HG02678 (cell line): ENCODE measurements around the gene RPAP2.
"Not testable (repeated sequence)": the region's sequence is repeated elsewhere in the genome, so short reads cannot be mapped to it uniquely, and the experiment has no call there.

Experiments used
- ATAC-seq: cut with Tn5 transposase; IDR thresholded peaks from one replicate; pipeline ENCODE4 v1.9.1; 2021; ENCODE audit warnings: mild to moderate bottlenecking, moderate library complexity; ENCODE audit not compliant: unreplicated experiment

RPAP2 gene

GRCh38 chr1:92323473-92324453, 24.9 kb downstream of the RPAP2 start:
- ATAC-seq, result no peak

- no peak for ATAC-seq
Observed at GRCh38 chr1:92324784-92325183, 25.9 kb downstream of the RPAP2 start.

- ATAC-seq, result no peak
Observed at GRCh38 chr1:92326681-92327080, 27.8 kb downstream of the RPAP2 start.

- no peak for ATAC-seq
Observed at GRCh38 chr1:92327794-92328193, 28.9 kb downstream of the RPAP2 start.

- no peak for ATAC-seq
Observed at GRCh38 chr1:92329347-92330129, 30.7 kb downstream of the RPAP2 start.

- ATAC-seq, result no peak
Observed at GRCh38 chr1:92333668-92334067, 34.8 kb downstream of the RPAP2 start.

GRCh38 chr1:92340154-92340553, 41.3 kb downstream of the RPAP2 start:
- no peak for ATAC-seq

- no peak for ATAC-seq
Observed at GRCh38 chr1:92342401-92342800, 43.5 kb downstream of the RPAP2 start.

DNA sequence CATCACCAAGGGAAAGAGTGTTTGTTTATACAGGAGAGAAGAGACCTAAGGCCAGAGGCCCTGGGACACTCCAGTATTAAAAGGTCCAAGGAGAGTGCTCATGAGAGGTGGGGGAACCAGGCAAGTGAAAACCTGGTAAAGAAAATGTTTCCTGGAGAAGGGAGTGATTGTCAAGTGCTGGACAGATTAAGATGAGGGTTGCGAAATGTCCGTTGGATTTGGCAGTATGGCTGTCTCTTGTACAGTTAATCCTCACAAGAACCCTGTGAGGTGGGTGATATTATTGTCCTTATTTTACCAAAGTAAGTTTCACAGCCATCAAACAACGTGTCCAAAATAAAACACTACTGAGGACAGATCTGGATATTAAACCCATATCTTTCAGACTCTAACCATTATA, 44.2 kb downstream of the RPAP2 start:
- no peak for ATAC-seq

DNA sequence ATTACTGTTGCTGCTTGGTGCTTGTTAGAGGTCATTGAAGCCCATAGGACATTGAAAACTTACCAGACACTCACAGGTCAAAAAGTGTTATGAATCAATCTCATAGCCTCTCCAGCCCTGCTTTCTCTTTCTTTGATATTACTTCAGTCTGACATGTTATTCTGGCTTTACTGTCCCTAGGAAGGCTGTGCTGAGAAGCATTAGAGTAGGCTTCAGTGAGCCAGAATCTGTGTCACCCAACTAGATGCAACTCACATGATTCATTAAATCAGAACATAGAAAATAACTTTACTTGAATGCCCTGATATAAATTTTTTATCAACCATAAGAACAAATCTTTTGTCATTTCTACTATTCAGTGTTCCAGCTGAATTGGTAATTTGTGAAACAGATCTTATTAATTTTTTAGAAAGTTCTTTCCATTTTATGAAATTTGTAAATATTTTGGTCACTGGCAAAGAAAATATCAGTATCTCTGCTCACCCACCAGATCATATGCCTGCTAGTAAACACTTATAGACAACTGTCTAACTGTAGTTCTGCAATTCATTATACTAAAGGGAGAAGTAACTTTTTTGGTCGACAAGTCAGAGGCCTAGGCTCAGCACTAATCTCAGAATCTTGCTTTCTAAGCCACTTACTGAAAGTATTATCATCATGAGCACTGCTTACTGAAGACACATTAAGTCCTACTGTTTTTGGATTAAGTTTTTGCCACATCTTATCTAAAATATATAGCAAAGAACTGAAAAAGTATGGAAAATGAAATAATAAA, 48.2 kb downstream of the RPAP2 start:
- ATAC-seq, result no peak

GRCh38 chr1:92352856-92353255, 54.0 kb downstream of the RPAP2 start:
- ATAC-seq, result no peak

DNA sequence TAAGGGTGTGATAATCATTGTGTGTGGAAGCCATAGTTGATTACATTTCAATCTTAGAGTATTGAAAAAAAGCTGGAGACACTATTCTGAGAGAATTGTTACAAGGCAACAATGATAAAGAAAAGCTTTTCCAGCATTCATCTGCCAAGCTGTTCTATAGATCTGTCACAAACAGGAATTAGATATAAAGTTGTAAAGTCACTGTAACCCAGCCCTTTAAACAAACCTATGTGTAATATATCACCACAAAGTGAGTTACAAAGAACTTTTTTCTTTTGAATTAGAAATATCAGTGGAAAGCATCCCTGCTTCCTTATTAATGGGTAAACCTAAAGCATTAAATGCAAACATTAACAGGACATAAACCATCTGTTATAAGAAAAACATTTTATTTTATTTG, 55.4 kb downstream of the RPAP2 start:
- ATAC-seq, result no peak

- ATAC-seq, result no peak
Observed at GRCh38 chr1:92356956-92357355, 58.1 kb downstream of the RPAP2 start.

DNA sequence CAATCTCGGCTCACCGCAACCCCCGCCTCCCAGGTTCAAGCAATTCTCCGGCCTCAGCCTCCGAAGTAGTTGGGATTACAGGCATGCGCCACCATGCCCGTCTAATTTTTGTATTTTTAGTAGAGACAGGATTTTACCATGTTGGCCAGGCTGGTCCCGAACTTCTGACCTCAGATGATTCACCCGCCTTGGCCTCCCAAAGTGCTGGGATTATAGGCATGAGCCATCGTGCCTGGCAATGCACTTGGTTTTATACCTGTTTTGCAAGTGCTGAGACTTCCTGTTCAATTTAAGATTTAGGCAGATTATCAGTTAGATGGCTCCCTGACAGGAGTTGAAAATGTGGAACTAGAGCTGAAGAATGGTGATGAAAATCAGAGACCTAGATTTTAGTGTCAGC, 60.5 kb downstream of the RPAP2 start:
- not testable (repeated sequence) for ATAC-seq

GRCh38 chr1:92359986-92360385, 61.1 kb downstream of the RPAP2 start:
- no peak for ATAC-seq

- no peak for ATAC-seq
Observed at GRCh38 chr1:92362970-92363369, 64.1 kb downstream of the RPAP2 start.

DNA sequence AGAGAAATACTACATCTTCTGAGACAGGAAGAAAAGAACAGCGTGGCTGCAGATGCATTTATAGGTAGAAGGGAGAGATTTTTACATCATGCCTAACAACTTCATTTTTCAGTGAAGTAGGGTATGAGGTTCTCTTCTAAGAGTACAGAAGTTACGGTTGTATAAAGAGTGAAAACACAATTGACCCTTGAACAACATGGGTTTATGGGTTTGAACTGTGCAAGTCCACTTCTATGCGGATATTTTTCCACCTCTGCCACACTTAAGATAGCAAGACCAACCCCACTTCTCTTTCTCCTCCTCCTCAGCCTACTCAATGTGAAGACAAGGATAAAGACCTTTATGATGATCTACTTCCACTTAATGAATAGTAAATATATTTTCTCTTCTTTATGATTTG, 64.5 kb downstream of the RPAP2 start:
- no peak for ATAC-seq

- no peak for ATAC-seq
Observed at GRCh38 chr1:92365378-92366039, 66.7 kb downstream of the RPAP2 start.

DNA sequence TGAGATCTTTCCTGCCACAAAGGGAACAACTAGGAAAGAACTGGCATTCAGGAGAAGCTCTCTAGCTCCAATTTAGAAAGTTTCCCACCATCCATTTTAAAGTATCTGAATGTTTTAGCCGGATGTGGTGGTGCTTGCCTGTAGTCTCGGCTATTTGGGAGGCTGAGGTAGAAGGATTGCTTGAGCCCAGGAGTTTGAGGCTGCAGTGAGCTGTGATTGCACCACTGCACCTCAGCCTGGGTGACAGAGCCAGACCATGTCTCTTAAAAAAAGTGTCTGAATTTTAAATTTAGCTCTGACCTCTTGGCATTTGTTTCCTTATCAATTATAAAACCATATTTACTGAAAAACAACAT, 67.2 kb downstream of the RPAP2 start:
- no peak for ATAC-seq

- ATAC-seq, result peak; percentile 49
Observed at GRCh38 chr1:92367496-92367895, 68.6 kb downstream of the RPAP2 start.

DNA sequence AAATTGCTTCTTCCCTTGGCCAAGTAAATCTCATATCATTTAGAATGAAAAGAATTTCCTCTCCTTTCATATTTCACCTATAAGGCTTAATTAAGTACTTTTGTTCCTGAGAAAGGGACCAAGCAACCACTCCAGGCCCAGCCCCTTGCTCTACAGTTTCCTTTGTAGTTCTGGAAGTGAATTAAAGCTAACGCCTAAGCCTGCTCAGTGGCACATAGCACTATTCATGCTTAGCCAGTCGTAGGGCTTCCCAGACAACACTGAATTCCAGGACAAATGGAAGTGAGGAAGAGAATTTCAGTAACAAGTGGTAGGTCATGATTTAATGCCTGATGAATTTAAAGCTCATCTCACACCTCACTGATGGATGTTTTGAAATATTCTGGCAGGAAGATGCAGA, 73.3 kb downstream of the RPAP2 start:
- no peak for ATAC-seq
